ENCODE data around the gene NMB. TPM values are rescaled to one million over a fixed set of nuclear protein-coding genes. Genes with fewer than 3 reads are reported as not detected.

Gene NMB
- total and polyA plus RNA-seq, 2 of the 13 experiments (the other 11 are each of a cell fraction or from before 2014, with no cell fraction given), result 10.4 to 25.4 TPM

DNA sequence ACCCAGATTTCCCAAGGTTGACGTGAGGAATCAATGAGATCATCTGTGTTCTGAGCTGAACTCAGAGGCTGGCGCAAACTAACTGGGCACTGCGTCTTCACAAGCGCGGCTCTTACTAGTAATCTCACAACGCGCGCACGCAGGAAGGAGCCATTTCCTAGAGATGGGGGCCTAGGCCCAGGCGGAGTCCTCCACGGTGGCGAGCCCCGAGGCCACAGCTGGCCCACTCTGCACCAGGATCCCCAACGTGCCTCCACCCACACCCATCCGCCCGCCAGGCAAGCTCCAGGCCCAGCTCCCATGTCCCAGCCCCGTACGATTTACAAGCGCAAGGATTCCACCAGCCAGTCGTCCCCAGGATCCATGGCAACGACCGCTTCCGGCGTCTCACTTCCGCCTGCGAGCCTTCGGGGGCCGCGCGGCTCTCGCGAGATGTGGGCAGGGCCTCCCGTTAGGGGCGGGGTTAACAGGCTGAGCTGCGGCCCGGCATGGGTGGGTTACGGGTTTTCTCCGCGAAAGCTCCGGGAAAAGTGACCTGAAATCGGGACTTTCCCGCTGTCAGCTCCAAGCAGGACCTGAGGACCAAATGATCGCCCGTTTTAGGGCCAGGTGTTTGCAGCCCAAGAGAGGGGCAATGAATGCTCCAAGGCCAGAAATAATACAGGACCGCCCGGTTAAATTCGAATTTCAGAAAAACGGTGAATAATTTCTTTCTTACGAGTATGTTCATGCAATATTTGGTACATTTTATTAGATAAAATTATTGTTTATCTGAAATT, 3.9 kb downstream of the NMB start, which contains the start of gene WDR73 (continued):
- TF ChIP-seq E2F2 (CRISPR knock-in tag; IDR thresholded peaks at IDR 0.05; ENCODE audit: borderline replicate concordance) (0 out of 2 replicates have a peak, but pooled peaks have one; percentile 43), MEIS2 (CRISPR knock-in tag; IDR thresholded peaks at IDR 0.05) (0 out of 2 replicates have a peak, but pooled peaks have one; percentile 22), HOXA9 (CRISPR knock-in tag; IDR thresholded peaks at IDR 0.05; ENCODE audit: borderline replicate concordance) (no peak), ZNF556 (CRISPR knock-in tag; IDR thresholded peaks at IDR 0.05; ENCODE audit: borderline replicate concordance) (no peak; the same call in 1 of the 2 replicates), EED (CRISPR knock-in tag; IDR thresholded peaks at IDR 0.05) (0 out of 2 replicates have a peak, but pooled peaks have one; percentile 55), ZFP90 (CRISPR knock-in tag; IDR thresholded peaks at IDR 0.05; ENCODE audit: borderline replicate concordance) (peak; percentile 81; the same call in 1 of the 2 replicates), FOXC1 (CRISPR knock-in tag; IDR thresholded peaks at IDR 0.05; ENCODE audit: borderline replicate concordance) (no peak; the same call in 1 of the 2 replicates), ELF4 (CRISPR knock-in tag; IDR thresholded peaks at IDR 0.05; ENCODE audit: borderline replicate concordance) (0 out of 2 replicates have a peak, but pooled peaks have one; percentile 25), ZNF136 (CRISPR knock-in tag; IDR thresholded peaks at IDR 0.05; ENCODE audit: low read depth) (peak; percentile 85), ZNF235 (CRISPR knock-in tag; IDR thresholded peaks at IDR 0.05; ENCODE audit: borderline replicate concordance) (no peak), ZNF619 (CRISPR knock-in tag; IDR thresholded peaks at IDR 0.05) (0 out of 2 replicates have a peak, but pooled peaks have one; percentile 69), HMGA1 (CRISPR knock-in tag; conservative IDR thresholded peaks at IDR 0.05) (no peak), FOXA3 (CRISPR knock-in tag; IDR thresholded peaks at IDR 0.05) (no peak), GATAD1 (CRISPR knock-in tag; IDR thresholded peaks at IDR 0.05) (peak; percentile 90), SOX13 (IDR thresholded peaks at IDR 0.05) (no peak), SOX13 (CRISPR knock-in tag; conservative IDR thresholded peaks at IDR 0.05 in 1 of 2, IDR thresholded peaks at IDR 0.05 in 1 of 2) (no peak), ZNF430 (CRISPR knock-in tag; IDR thresholded peaks at IDR 0.05) (peak; percentile 51), ZFP91 (CRISPR knock-in tag; IDR thresholded peaks at IDR 0.05; ENCODE audit: borderline replicate concordance) (peak; percentile 85; the same call in 1 of the 2 replicates), CHD2 (IDR thresholded peaks at IDR 0.05; ENCODE audit: low read depth, low read length) (peak; percentile 99)
- TF ChIP-seq, protein P1, sequence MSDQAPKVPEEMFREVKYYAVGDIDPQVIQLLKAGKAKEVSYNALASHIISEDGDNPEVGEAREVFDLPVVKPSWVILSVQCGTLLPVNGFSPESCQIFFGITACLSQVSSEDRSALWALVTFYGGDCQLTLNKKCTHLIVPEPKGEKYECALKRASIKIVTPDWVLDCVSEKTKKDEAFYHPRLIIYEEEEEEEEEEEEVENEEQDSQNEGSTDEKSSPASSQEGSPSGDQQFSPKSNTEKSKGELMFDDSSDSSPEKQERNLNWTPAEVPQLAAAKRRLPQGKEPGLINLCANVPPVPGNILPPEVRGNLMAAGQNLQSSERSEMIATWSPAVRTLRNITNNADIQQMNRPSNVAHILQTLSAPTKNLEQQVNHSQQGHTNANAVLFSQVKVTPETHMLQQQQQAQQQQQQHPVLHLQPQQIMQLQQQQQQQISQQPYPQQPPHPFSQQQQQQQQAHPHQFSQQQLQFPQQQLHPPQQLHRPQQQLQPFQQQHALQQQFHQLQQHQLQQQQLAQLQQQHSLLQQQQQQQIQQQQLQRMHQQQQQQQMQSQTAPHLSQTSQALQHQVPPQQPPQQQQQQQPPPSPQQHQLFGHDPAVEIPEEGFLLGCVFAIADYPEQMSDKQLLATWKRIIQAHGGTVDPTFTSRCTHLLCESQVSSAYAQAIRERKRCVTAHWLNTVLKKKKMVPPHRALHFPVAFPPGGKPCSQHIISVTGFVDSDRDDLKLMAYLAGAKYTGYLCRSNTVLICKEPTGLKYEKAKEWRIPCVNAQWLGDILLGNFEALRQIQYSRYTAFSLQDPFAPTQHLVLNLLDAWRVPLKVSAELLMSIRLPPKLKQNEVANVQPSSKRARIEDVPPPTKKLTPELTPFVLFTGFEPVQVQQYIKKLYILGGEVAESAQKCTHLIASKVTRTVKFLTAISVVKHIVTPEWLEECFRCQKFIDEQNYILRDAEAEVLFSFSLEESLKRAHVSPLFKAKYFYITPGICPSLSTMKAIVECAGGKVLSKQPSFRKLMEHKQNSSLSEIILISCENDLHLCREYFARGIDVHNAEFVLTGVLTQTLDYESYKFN (CRISPR knock-in tag; conservative IDR thresholded peaks at IDR 0.05), result peak; percentile 26
- TF ChIP-seq, protein P2, sequence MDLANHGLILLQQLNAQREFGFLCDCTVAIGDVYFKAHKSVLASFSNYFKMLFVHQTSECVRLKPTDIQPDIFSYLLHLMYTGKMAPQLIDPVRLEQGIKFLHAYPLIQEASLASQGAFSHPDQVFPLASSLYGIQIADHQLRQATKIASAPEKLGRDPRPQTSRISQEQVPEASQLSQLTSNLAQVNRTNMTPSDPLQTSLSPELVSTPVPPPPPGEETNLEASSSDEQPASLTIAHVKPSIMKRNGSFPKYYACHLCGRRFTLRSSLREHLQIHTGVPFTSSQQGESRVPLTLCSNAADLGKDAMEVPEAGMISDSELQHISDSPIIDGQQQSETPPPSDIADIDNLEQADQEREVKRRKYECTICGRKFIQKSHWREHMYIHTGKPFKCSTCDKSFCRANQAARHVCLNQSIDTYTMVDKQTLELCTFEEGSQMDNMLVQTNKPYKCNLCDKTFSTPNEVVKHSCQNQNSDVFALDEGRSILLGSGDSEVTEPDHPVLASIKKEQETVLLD (CRISPR knock-in tag; IDR thresholded peaks at IDR 0.05; ENCODE audit: low read depth), result peak; percentile 62; the same call in 1 of the 2 replicates
